Breast epithelium (tissue), 3 donors: ENCODE data around the gene WBP1L.

Experiments used
- CTCF ChIP-seq, 3 donors: fragments of 450-650 bp; IDR thresholded peaks; one replicate each; pipeline ENCODE4 v1.5.1; 2016 to 2017; ENCODE audit warnings: antibody characterized with exemption in 3 of 3, mild to moderate bottlenecking in 3 of 3, moderate library complexity in 3 of 3
- POLR2AphosphoS5 ChIP-seq, 3 donors: sonication (generic); formaldehyde crosslinking; IDR thresholded peaks; one replicate each; pipeline ENCODE4 v1.6.1; 2017; ENCODE audit warnings: antibody characterized with exemption in 3 of 3

- TF ChIP-seq CTCF (IDR thresholded peaks at IDR 0.05) (no peak), POLR2AphosphoS5 (IDR thresholded peaks at IDR 0.05) (no peak)
These were observed 113.1 kb downstream of the WBP1L start for GRCh38 chr10:102856758-102857424.
